HCT116 (cell line): Measurements from ENCODE around the gene NT5C1A. TPM values are rescaled to one million over a fixed set of nuclear protein-coding genes. Genes with fewer than 3 reads are reported as not detected.

Experiments
- ATAC-seq: fragments of 200-7000 bp; cut with Tn5 transposase; 2 replicates; pipeline ENCODE4 v1.9.1; 2020; ENCODE audit warnings: mild to moderate bottlenecking, moderate library complexity
- BruUV-seq: library from RNA; stranded (reverse); fragments of 400-500 nt; replicated peaks from 2 replicates; lab custom pipeline; 2021; lab: Mats Ljungman, UMichigan
- CTCF ChIA-PET: fragments of 300-600 bp; sonication (Branson Sonifier 250); formaldehyde crosslinking; loops from one replicate; lab custom pipeline; 2021; ENCODE audit warnings: antibody characterized with exemption; lab: Charles Lee
- POLR2A ChIA-PET: fragments of 300-600, 350-600 bp; sonication (Branson Sonifier 250); formaldehyde crosslinking; loops from one replicate; lab custom pipeline; 2021; ENCODE audit warnings: antibody characterized with exemption; lab: Charles Lee
- RAD21 ChIA-PET, 2 experiments: fragments of 300-600 bp; sonication (Branson Sonifier 250); formaldehyde crosslinking; loops; one replicate each; lab custom pipeline; 2023; ENCODE audit warnings: low total read pairs in 2 of 2; ENCODE audit not compliant: uncharacterized antibody in 2 of 2, unreplicated experiment in 2 of 2, low non-redundant PET in 1 of 2; lab: Charles Lee
- DNase-seq: peaks from one replicate; pipeline ENCODE4 v3.0.0-alpha.2; 2010; ENCODE audit warnings: low read depth, low spot score
- H2AFZ ChIP-seq: fragments of 200-600 bp; shearing (Covaris generic), sonication (generic); 2 replicates; pipeline ENCODE4 v1.6.1; 2017; ENCODE audit warnings: low read depth, mixed run types, mixed read lengths, antibody characterized with exemption, low read length; ENCODE audit not compliant: poor library complexity, severe bottlenecking
- H3K27ac ChIP-seq: 2 replicates; pipeline ENCODE4 v1.5.1; 2012; ENCODE audit warnings: low read depth, low read length
- H3K27me3 ChIP-seq: fragments of 200-600 bp; sonication (generic); 2 replicates; pipeline ENCODE4 v1.6.1; 2016; ENCODE audit warnings: mixed run types, low read length, mixed read lengths; ENCODE audit not compliant: insufficient read depth
- H3K36me3 ChIP-seq, 2 experiments: fragments of 200-500 bp in 1 of 2; fragments of 200-600 bp in 1 of 2; sonication (Bioruptor generic) in 1 of 2; sonication (generic) in 1 of 2; 2 replicates each; pipeline versions ENCODE4 v1.5.1 to v1.6.1; 2014 to 2016; ENCODE audit warnings: low read length in 2 of 2, inconsistent platforms in 1 of 2, mixed read lengths in 1 of 2, mixed run types in 1 of 2; ENCODE audit not compliant: insufficient read depth in 2 of 2, control insufficient read depth in 1 of 2
- H3K4me1 ChIP-seq, 2 experiments: fragments of 200-600 bp in 1 of 2; sonication (generic) in 1 of 2; 2 replicates each; pipeline versions ENCODE4 v1.5.1 to v1.6.1; 2012 to 2017; ENCODE audit warnings: low read length in 2 of 2, inconsistent platforms in 1 of 2, mild to moderate bottlenecking in 1 of 2, mixed read lengths in 1 of 2, mixed run types in 1 of 2, moderate library complexity in 1 of 2; ENCODE audit not compliant: insufficient read depth in 2 of 2, control insufficient read depth in 1 of 2
- H3K4me2 ChIP-seq: fragments of 200-600 bp; sonication (generic); 2 replicates; pipeline ENCODE4 v1.6.1; 2017; ENCODE audit warnings: mixed run types, low read length, mixed read lengths
- H3K4me3 ChIP-seq, 2 experiments: fragments of 200-600 bp in 1 of 2; sonication (generic) in 1 of 2; replicated peaks in 1 of 2; 2 replicates each; pipeline ENCODE4 v1.5.1; 2011 to 2016; ENCODE audit warnings: low read length in 2 of 2, control low read depth in 1 of 2, low read depth in 1 of 2, mild to moderate bottlenecking in 1 of 2, mixed read lengths in 1 of 2, mixed run types in 1 of 2
- H3K79me2 ChIP-seq: fragments of 200-600 bp; sonication (generic); 2 replicates; pipeline ENCODE4 v1.6.1; 2017; ENCODE audit warnings: mild to moderate bottlenecking, mixed run types, low read length, moderate library complexity, mixed read lengths; ENCODE audit not compliant: insufficient read depth
- H3K9ac ChIP-seq: fragments of 200-600 bp; sonication (generic); 2 replicates; pipeline ENCODE4 v1.6.1; 2016; ENCODE audit warnings: low read length, mixed read lengths
- H3K9me2 ChIP-seq: fragments of 200-600 bp; sonication (generic), shearing (Covaris generic); 2 replicates; pipeline ENCODE4 v1.6.1; 2017; ENCODE audit warnings: mixed run types, mild to moderate bottlenecking, moderate library complexity; ENCODE audit not compliant: insufficient read depth
- H3K9me3 ChIP-seq, 2 experiments: fragments of 200-500 bp in 1 of 2; fragments of 200-600 bp in 1 of 2; sonication (Bioruptor generic) in 1 of 2; sonication (generic) in 1 of 2; 2 replicates each; pipeline ENCODE4 v1.6.1; 2014 to 2017; ENCODE audit warnings: low read length in 2 of 2, mixed read lengths in 2 of 2, inconsistent platforms in 1 of 2, low read depth in 1 of 2, mild to moderate bottlenecking in 1 of 2, mixed run types in 1 of 2, moderate library complexity in 1 of 2; ENCODE audit not compliant: control insufficient read depth in 1 of 2, insufficient read depth in 1 of 2
- H4K20me1 ChIP-seq: fragments of 200-600 bp; sonication (generic), shearing (Covaris generic); 2 replicates; pipeline ENCODE4 v1.6.1; 2017; ENCODE audit warnings: mixed run types, mild to moderate bottlenecking, moderate library complexity; ENCODE audit not compliant: insufficient read depth
- CEBPB ChIP-seq: IDR thresholded peaks from 2 replicates; pipeline ENCODE4 v1.6.1; 2012; ENCODE audit warnings: low read depth
- CTCF ChIP-seq, 3 experiments: fragments of 200-600 bp in 1 of 3; sonication (generic) in 1 of 3; IDR thresholded peaks in 2 of 3; conservative IDR thresholded peaks in 1 of 3; 2 replicates each; pipeline ENCODE4 v1.5.1; 2012 to 2017; ENCODE audit warnings: low read depth in 2 of 3, low read length in 2 of 3, antibody characterized with exemption in 1 of 3, borderline replicate concordance in 1 of 3, control low read depth in 1 of 3, mild to moderate bottlenecking in 1 of 3, mixed read lengths in 1 of 3, mixed run types in 1 of 3, moderate library complexity in 1 of 3; ENCODE audit not compliant: insufficient read depth in 1 of 3
- EGR1 ChIP-seq: IDR thresholded peaks from 2 replicates; pipeline ENCODE4 v1.6.1; 2012; ENCODE audit warnings: low read depth
- ELF1 ChIP-seq: IDR thresholded peaks from 2 replicates; pipeline ENCODE4 v1.6.1; 2012; ENCODE audit warnings: low read depth, borderline replicate concordance
- EZH2 ChIP-seq: fragments of 200-600 bp; sonication (generic); IDR thresholded peaks from 2 replicates; pipeline ENCODE4 v1.6.1; 2017; ENCODE audit warnings: antibody characterized with exemption, mixed run types
- JUND ChIP-seq: IDR thresholded peaks from 2 replicates; pipeline ENCODE4 v1.6.1; 2012
- POLR2A ChIP-seq: IDR thresholded peaks from 2 replicates; pipeline ENCODE4 v1.7.0; 2011; ENCODE audit warnings: borderline replicate concordance; ENCODE audit not compliant: insufficient read depth, insufficient read length; ENCODE audit errors: extremely low read depth
- RAD21 ChIP-seq: IDR thresholded peaks from 2 replicates; pipeline ENCODE4 v1.6.1; 2012; ENCODE audit warnings: low read depth, mild to moderate bottlenecking
- REST ChIP-seq: IDR thresholded peaks from 2 replicates; pipeline ENCODE4 v1.6.1; 2012; ENCODE audit warnings: low read depth
- SIN3A ChIP-seq: IDR thresholded peaks from 2 replicates; pipeline ENCODE4 v1.6.1; 2012; ENCODE audit warnings: low read depth
- SP1 ChIP-seq: IDR thresholded peaks from 2 replicates; pipeline ENCODE4 v1.6.1; 2012; ENCODE audit warnings: low read depth
- SRF ChIP-seq: IDR thresholded peaks from 2 replicates; pipeline ENCODE4 v1.6.1; 2012; ENCODE audit warnings: low read depth
- TCF7L2 ChIP-seq: IDR thresholded peaks from 2 replicates; pipeline ENCODE4 v1.7.0; 2011; ENCODE audit warnings: borderline replicate concordance, inconsistent platforms; ENCODE audit not compliant: insufficient read depth, insufficient read length; ENCODE audit errors: extremely low read depth
- YY1 ChIP-seq: IDR thresholded peaks from 2 replicates; pipeline ENCODE4 v1.6.1; 2011; ENCODE audit warnings: low read length, low read depth, moderate library complexity, mild to moderate bottlenecking; ENCODE audit not compliant: insufficient replicate concordance; ENCODE audit errors: extremely low read depth
- ZBTB33 ChIP-seq: IDR thresholded peaks from 2 replicates; pipeline ENCODE4 v1.6.1; 2011; ENCODE audit warnings: mild to moderate bottlenecking, low read length, moderate library complexity; ENCODE audit not compliant: insufficient replicate concordance; ENCODE audit errors: extremely low read depth
- ZFX ChIP-seq: fragments of 450-650 bp; IDR thresholded peaks from 2 replicates; pipeline ENCODE4 v1.6.1; 2017
- ZNF274 ChIP-seq: fragments of 200-500 bp; sonication (Bioruptor generic); IDR thresholded peaks from 2 replicates; pipeline ENCODE4 v1.6.1; 2014; ENCODE audit warnings: mild to moderate bottlenecking, low read depth, low read length, inconsistent platforms
- intact Hi-C: fragments of 100-400 bp; cut with micrococcal nuclease; formaldehyde crosslinking; loops from 2 replicates; pipeline ENCODE4 v1.10.0; 2022
- total RNA-seq: library from RNA; stranded (reverse); gene quantifications from one replicate; pipeline ENCODE4 v1.2.1, GENCODE V29; 2021; ENCODE audit not compliant: unreplicated experiment

The NT5C1A gene
- total RNA-seq, 1 experiment from 2014 or later = not detected

- ChIA-PET POLR2A (no interaction called here), CTCF (interaction anchor here (5.6 kb wide), 1 partner anchor 11 kb away, joined by 38 read pairs; no protein-coding TSS in a partner anchor), RAD21 (no interaction called here)
- no peaks in the 10 kb centered on the region for H3K27me3 ChIP-seq
- intact Hi-C loops = no loop called here
- no peaks in the 10 kb centered on the region for H3K4me1 ChIP-seq
- no peak overlapping the region for H3K27ac ChIP-seq
- no TSS peak for BruUV-seq
- DNase-seq = no peak
- ATAC-seq = no peak
- no peaks in the 10 kb centered on the region for H4K20me1 ChIP-seq
- no peaks in the 10 kb centered on the region for H3K9me3 ChIP-seq
- H3K4me2 ChIP-seq = no peak overlapping the region
- no peaks in the 10 kb centered on the region for H3K79me2 ChIP-seq
- TF ChIP-seq SRF = no peak
- no peak for TF ChIP-seq ZFX
- no peak for TF ChIP-seq SIN3A
- no peak for TF ChIP-seq CEBPB
- TF ChIP-seq ZNF274 = no peak
- no peak for TF ChIP-seq CTCF (IDR thresholded peaks at IDR 0.05 in 2 of 3, conservative IDR thresholded peaks at IDR 0.05 in 1 of 3; ENCODE audit: borderline replicate concordance in 1 of 3, insufficient read depth in 1 of 3, low read depth in 2 of 3, low read length in 2 of 3)
- TF ChIP-seq TCF7L2 = no peak
- TF ChIP-seq EGR1 = no peak
- TF ChIP-seq POLR2A = no peak
- no peak for TF ChIP-seq REST
- TF ChIP-seq EZH2 = no peak
- no peak for TF ChIP-seq RAD21
- TF ChIP-seq JUND = no peak
- no peak for TF ChIP-seq ZBTB33
- TF ChIP-seq YY1 = no peak
- no peak for TF ChIP-seq SP1
- TF ChIP-seq ELF1 = no peak
- H3K4me3 ChIP-seq = no peak overlapping the region
- H3K36me3 ChIP-seq = no peaks in the 10 kb centered on the region
- no peak overlapping the region for H2AFZ ChIP-seq
- no peaks in the 10 kb centered on the region for H3K9me2 ChIP-seq
- H3K9ac ChIP-seq = no peak overlapping the region
Observed at GRCh38 chr1:39668111-39668510, 3.8 kb downstream of the NT5C1A start.
